Ovary (tissue), 9 donors: ENCODE results near the gene DOP1B. TPM values are rescaled to one million over a fixed set of nuclear protein-coding genes. Genes with fewer than 3 reads are reported as not detected.

Source experiments
- DNase-seq, 5 donors: peaks; one replicate each; pipeline ENCODE4 v3.0.0-alpha.2; 2019 to 2020
- H3K27ac ChIP-seq, 2 donors: fragments of 200-600 bp; one replicate each; pipeline versions ENCODE4 v1.5.1 to v1.8.0; 2019 to 2022
- H3K27me3 ChIP-seq: fragments of 200-600 bp; one replicate; pipeline ENCODE4 v1.8.0; 2022
- H3K36me3 ChIP-seq: fragments of 200-600 bp; sonication (generic); one replicate; pipeline ENCODE4 v1.5.1; 2019
- H3K4me1 ChIP-seq: one replicate; pipeline ENCODE4 v1.8.1; 2013; ENCODE audit warnings: mild to moderate bottlenecking, moderate library complexity; ENCODE audit not compliant: insufficient read depth
- H3K4me3 ChIP-seq: fragments of 200-600 bp; sonication (generic); one replicate; pipeline ENCODE4 v1.5.1; 2017
- H3K9me3 ChIP-seq, 2 donors: fragments of 200-600 bp in 1 of 2; sonication (generic) in 1 of 2; one replicate each; pipeline versions ENCODE4 v1.5.1 to v1.8.1; 2013 to 2019; ENCODE audit warnings: mild to moderate bottlenecking in 1 of 2, moderate library complexity in 1 of 2
- CTCF ChIP-seq, 3 donors: fragments of 450-650 bp in 2 of 3; fragments of 200-600 bp in 1 of 3; IDR thresholded peaks; one replicate each; pipeline versions ENCODE4 v1.5.1 to v1.8.0; 2016 to 2022; ENCODE audit warnings: antibody characterized with exemption in 3 of 3, mild to moderate bottlenecking in 1 of 3
- EP300 ChIP-seq: sonication (generic); formaldehyde crosslinking; IDR thresholded peaks from one replicate; pipeline ENCODE4 v1.6.1; 2017; ENCODE audit warnings: antibody characterized with exemption
- POLR2A ChIP-seq: fragments of 450-650 bp; IDR thresholded peaks from one replicate; pipeline ENCODE4 v1.6.1; 2017; ENCODE audit warnings: antibody characterized with exemption, mild to moderate bottlenecking, moderate library complexity
- WGBS, 3 donors: extraction: QIAGEN DNeasy Blood & Tissue Kit in 1 of 3; methylation state at CpG; one replicate each; pipeline versions ENCODE4 v1.1.5 to v1.1.7; 2013 to 2017; 5-methylcytosine and 5-hydroxymethylcytosine counted together
- intact Hi-C, 4 donors: fragments of 100-400 bp; cut with DNase I; formaldehyde crosslinking; loops; one replicate each; pipeline versions ENCODE4 v1.11.0 to v1.15.1; 2022 to 2023
- polyA plus RNA-seq, 2 donors: library from polyadenylated mRNA; stranded (reverse); fragments of 200-250 nt in 1 of 2; fragments of 350-450 nt in 1 of 2; fragmentation: Illumina TruSeq in 1 of 2; extraction: RNeasy Lipid Tissue Mini Kit (QIAGEN cat#74804) in 1 of 2; gene quantifications; one replicate each; pipeline ENCODE4 v1.2.3, GENCODE V29; 2013 to 2014
- total RNA-seq, 7 donors: library from RNA; depleted of rRNA in 2 of 7; stranded (reverse); fragments of >200 nt in 2 of 7; fragmentation: NEBNext Ultra II Directional in 3 of 7; extraction: Animal tissue kit (Norgen Biotek cat#: 25700) in 3 of 7; gene quantifications; one replicate each; pipeline versions ENCODE4 v1.1.0 to v1.2.4, GENCODE V29; 2016 to 2023
- donor health status: DM: no; HTN: no; CAD: no; lungs with moderate emphysema.
- donor health status: DM: no; HTN: no; CAD: no.
- donor health status: Bipolar disorder and iron deficiency.
- donor health status: DM: yes; HTN: yes; CAD: no.
- donor health status: DM: no; HTN: no; CAD: no.
- donor health status: DM: yes; HTN: yes; CAD: no.

DOP1B gene
- total and polyA plus RNA-seq, 9 donors: 2.3 to 12.5 (median 6.3) TPM

GRCh38 chr21:36162631-36163030 lies 6.0 kb downstream of the DOP1B start:
- no peaks in the 10 kb centered on the region for H3K27me3 ChIP-seq
- no peaks in the 10 kb centered on the region for H3K36me3 ChIP-seq
- intact Hi-C loops: no loop called here
- no peak for TF ChIP-seq POLR2A
- no peak for TF ChIP-seq CTCF (IDR thresholded peaks at IDR 0.05)
- no peak for TF ChIP-seq EP300
- H3K4me3 ChIP-seq: no peak overlapping the region
- no peaks in the 10 kb centered on the region for H3K9me3 ChIP-seq
- 95 to 97% (median 96%) methylated on average over 5 of the region's 5 CpGs for WGBS, 3 donors
- H3K27ac ChIP-seq: no peak overlapping the region
- no peak for DNase-seq
- no peaks in the 10 kb centered on the region for H3K4me1 ChIP-seq

- Histone ChIP-seq H3K27ac (no peak overlapping the region), H3K4me1 (no peaks in the 10 kb centered on the region), H3K4me3 (no peak overlapping the region), H3K27me3 (no peaks in the 10 kb centered on the region), H3K9me3 (no peaks in the 10 kb centered on the region), H3K36me3 (no peaks in the 10 kb centered on the region)
- DNase-seq: no peak
- intact Hi-C loops: no loop called here
- TF ChIP-seq EP300 (no peak), CTCF (IDR thresholded peaks at IDR 0.05) (no peak), POLR2A (no peak)
- WGBS, 3 donors: 49 to 58% (median 55%) methylated on average over 10 of the region's 10 CpGs
These were observed 7.4 kb downstream of the DOP1B start for GRCh38 chr21:36163750-36164741.

GRCh38 chr21:36165356-36165755 lies 8.7 kb downstream of the DOP1B start:
- Histone ChIP-seq H3K36me3 (no peaks in the 10 kb centered on the region), H3K27me3 (no peaks in the 10 kb centered on the region), H3K27ac (no peak overlapping the region), H3K9me3 (no peaks in the 10 kb centered on the region), H3K4me3 (no peak overlapping the region), H3K4me1 (no peaks in the 10 kb centered on the region)
- 91 to 96% (median 91%) methylated on average over 11 of the region's 11 CpGs for WGBS, 3 donors
- intact Hi-C loops: no loop called here
- no peak for DNase-seq
- TF ChIP-seq EP300 (no peak), CTCF (IDR thresholded peaks at IDR 0.05) (no peak), POLR2A (no peak)

- Histone ChIP-seq H3K27me3 (no peaks in the 10 kb centered on the region), H3K27ac (no peak overlapping the region), H3K4me3 (no peak overlapping the region), H3K9me3 (no peaks in the 10 kb centered on the region), H3K4me1 (no peaks in the 10 kb centered on the region), H3K36me3 (no peaks in the 10 kb centered on the region)
- no peak for DNase-seq
- intact Hi-C loops: no loop called here
- no peak for TF ChIP-seq EP300
- TF ChIP-seq CTCF (IDR thresholded peaks at IDR 0.05): no peak
- no peak for TF ChIP-seq POLR2A
- 80 to 84% (median 81%) methylated on average over 7 of the region's 7 CpGs for WGBS, 3 donors
These were observed 10.1 kb downstream of the DOP1B start for GRCh38 chr21:36166705-36167104.
